ENCODE data around the gene LAMC1.

DNA sequence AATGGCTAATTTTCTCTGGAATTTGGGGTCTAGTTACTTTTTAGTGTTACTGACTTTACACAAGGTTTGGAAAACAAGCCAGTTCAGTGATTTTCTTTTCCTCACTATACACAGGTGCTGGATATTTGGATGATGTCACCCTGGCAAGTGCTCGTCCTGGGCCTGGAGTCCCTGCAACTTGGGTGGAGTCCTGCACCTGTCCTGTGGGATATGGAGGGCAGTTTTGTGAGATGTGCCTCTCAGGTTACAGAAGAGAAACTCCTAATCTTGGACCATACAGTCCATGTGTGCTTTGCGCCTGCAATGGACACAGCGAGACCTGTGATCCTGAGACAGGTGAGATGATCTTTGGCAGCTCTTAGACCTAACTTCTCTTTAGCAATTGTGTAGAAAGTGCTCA, 98.4 kb downstream of the LAMC1 start:
- no peak for TF ChIP-seq EZH2phosphoT487 (IDR thresholded peaks at IDR 0.05; ENCODE audit: unreplicated experiment)
- no peak for TF ChIP-seq EZH2 (IDR thresholded peaks at IDR 0.05; ENCODE audit: low read depth, unreplicated experiment)
- TF ChIP-seq, protein P1, sequence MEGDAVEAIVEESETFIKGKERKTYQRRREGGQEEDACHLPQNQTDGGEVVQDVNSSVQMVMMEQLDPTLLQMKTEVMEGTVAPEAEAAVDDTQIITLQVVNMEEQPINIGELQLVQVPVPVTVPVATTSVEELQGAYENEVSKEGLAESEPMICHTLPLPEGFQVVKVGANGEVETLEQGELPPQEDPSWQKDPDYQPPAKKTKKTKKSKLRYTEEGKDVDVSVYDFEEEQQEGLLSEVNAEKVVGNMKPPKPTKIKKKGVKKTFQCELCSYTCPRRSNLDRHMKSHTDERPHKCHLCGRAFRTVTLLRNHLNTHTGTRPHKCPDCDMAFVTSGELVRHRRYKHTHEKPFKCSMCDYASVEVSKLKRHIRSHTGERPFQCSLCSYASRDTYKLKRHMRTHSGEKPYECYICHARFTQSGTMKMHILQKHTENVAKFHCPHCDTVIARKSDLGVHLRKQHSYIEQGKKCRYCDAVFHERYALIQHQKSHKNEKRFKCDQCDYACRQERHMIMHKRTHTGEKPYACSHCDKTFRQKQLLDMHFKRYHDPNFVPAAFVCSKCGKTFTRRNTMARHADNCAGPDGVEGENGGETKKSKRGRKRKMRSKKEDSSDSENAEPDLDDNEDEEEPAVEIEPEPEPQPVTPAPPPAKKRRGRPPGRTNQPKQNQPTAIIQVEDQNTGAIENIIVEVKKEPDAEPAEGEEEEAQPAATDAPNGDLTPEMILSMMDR (conservative IDR thresholded peaks at IDR 0.05; ENCODE audit: low read depth in 2 of 2), result no peak
- TF ChIP-seq, protein P2, sequence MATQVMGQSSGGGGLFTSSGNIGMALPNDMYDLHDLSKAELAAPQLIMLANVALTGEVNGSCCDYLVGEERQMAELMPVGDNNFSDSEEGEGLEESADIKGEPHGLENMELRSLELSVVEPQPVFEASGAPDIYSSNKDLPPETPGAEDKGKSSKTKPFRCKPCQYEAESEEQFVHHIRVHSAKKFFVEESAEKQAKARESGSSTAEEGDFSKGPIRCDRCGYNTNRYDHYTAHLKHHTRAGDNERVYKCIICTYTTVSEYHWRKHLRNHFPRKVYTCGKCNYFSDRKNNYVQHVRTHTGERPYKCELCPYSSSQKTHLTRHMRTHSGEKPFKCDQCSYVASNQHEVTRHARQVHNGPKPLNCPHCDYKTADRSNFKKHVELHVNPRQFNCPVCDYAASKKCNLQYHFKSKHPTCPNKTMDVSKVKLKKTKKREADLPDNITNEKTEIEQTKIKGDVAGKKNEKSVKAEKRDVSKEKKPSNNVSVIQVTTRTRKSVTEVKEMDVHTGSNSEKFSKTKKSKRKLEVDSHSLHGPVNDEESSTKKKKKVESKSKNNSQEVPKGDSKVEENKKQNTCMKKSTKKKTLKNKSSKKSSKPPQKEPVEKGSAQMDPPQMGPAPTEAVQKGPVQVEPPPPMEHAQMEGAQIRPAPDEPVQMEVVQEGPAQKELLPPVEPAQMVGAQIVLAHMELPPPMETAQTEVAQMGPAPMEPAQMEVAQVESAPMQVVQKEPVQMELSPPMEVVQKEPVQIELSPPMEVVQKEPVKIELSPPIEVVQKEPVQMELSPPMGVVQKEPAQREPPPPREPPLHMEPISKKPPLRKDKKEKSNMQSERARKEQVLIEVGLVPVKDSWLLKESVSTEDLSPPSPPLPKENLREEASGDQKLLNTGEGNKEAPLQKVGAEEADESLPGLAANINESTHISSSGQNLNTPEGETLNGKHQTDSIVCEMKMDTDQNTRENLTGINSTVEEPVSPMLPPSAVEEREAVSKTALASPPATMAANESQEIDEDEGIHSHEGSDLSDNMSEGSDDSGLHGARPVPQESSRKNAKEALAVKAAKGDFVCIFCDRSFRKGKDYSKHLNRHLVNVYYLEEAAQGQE (IDR thresholded peaks at IDR 0.05; ENCODE audit: unreplicated experiment), result no peak
- TF ChIP-seq POLR2AphosphoS5 (IDR thresholded peaks at IDR 0.05; ENCODE audit: low read depth), result no peak
- TF ChIP-seq CREB1 (CRISPR knock-in tag; IDR thresholded peaks at IDR 0.05; ENCODE audit: low read depth), result no peak
- TF ChIP-seq, protein P3, sequence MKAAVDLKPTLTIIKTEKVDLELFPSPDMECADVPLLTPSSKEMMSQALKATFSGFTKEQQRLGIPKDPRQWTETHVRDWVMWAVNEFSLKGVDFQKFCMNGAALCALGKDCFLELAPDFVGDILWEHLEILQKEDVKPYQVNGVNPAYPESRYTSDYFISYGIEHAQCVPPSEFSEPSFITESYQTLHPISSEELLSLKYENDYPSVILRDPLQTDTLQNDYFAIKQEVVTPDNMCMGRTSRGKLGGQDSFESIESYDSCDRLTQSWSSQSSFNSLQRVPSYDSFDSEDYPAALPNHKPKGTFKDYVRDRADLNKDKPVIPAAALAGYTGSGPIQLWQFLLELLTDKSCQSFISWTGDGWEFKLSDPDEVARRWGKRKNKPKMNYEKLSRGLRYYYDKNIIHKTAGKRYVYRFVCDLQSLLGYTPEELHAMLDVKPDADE (IDR thresholded peaks at IDR 0.05), result no peak
- TF ChIP-seq ZNF114 (CRISPR knock-in tag; IDR thresholded peaks at IDR 0.05), result no peak
- TF ChIP-seq JUNB (IDR thresholded peaks at IDR 0.05; ENCODE audit: unreplicated experiment), result no peak
- no peak for TF ChIP-seq STAT1 (IDR thresholded peaks at IDR 0.05; ENCODE audit: unreplicated experiment)
- TF ChIP-seq, protein P4, sequence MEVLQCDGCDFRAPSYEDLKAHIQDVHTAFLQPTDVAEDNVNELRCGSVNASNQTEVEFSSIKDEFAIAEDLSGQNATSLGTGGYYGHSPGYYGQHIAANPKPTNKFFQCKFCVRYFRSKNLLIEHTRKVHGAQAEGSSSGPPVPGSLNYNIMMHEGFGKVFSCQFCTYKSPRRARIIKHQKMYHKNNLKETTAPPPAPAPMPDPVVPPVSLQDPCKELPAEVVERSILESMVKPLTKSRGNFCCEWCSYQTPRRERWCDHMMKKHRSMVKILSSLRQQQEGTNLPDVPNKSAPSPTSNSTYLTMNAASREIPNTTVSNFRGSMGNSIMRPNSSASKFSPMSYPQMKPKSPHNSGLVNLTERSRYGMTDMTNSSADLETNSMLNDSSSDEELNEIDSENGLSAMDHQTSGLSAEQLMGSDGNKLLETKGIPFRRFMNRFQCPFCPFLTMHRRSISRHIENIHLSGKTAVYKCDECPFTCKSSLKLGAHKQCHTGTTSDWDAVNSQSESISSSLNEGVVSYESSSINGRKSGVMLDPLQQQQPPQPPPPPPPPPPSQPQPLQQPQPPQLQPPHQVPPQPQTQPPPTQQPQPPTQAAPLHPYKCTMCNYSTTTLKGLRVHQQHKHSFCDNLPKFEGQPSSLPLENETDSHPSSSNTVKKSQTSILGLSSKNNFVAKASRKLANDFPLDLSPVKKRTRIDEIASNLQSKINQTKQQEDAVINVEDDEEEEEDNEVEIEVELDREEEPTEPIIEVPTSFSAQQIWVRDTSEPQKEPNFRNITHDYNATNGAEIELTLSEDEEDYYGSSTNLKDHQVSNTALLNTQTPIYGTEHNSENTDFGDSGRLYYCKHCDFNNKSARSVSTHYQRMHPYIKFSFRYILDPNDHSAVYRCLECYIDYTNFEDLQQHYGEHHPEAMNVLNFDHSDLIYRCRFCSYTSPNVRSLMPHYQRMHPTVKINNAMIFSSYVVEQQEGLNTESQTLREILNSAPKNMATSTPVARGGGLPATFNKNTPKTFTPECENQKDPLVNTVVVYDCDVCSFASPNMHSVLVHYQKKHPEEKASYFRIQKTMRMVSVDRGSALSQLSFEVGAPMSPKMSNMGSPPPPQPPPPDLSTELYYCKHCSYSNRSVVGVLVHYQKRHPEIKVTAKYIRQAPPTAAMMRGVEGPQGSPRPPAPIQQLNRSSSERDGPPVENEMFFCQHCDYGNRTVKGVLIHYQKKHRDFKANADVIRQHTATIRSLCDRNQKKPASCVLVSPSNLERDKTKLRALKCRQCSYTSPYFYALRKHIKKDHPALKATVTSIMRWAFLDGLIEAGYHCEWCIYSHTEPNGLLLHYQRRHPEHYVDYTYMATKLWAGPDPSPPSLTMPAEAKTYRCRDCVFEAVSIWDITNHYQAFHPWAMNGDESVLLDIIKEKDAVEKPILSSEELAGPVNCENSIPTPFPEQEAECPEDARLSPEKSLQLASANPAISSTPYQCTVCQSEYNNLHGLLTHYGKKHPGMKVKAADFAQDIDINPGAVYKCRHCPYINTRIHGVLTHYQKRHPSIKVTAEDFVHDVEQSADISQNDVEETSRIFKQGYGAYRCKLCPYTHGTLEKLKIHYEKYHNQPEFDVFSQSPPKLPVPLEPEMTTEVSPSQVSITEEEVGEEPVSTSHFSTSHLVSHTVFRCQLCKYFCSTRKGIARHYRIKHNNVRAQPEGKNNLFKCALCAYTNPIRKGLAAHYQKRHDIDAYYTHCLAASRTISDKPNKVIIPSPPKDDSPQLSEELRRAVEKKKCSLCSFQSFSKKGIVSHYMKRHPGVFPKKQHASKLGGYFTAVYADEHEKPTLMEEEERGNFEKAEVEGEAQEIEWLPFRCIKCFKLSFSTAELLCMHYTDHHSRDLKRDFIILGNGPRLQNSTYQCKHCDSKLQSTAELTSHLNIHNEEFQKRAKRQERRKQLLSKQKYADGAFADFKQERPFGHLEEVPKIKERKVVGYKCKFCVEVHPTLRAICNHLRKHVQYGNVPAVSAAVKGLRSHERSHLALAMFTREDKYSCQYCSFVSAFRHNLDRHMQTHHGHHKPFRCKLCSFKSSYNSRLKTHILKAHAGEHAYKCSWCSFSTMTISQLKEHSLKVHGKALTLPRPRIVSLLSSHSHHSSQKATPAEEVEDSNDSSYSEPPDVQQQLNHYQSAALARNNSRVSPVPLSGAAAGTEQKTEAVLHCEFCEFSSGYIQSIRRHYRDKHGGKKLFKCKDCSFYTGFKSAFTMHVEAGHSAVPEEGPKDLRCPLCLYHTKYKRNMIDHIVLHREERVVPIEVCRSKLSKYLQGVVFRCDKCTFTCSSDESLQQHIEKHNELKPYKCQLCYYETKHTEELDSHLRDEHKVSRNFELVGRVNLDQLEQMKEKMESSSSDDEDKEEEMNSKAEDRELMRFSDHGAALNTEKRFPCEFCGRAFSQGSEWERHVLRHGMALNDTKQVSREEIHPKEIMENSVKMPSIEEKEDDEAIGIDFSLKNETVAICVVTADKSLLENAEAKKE (CRISPR knock-in tag; IDR thresholded peaks at IDR 0.05), result no peak

Measured in GM23338 (cell line).